ENCODE data around the gene SLC26A6. TPM values are rescaled to one million over a fixed set of nuclear protein-coding genes. Genes with fewer than 3 reads are reported as not detected.

The SLC26A6 gene
- total RNA-seq, 3 donors from 2014 or later: 12.6 to 21.6 (median 16.0) TPM

GRCh38 chr3:48650723-48651122 lies 15.5 kb upstream of the SLC26A6 start:
- H3K27me3 ChIP-seq: no peaks in the 10 kb centered on the region
- H3K36me3 ChIP-seq: no peaks in the 10 kb centered on the region
- H3K27ac ChIP-seq: no peak overlapping the region
- intact Hi-C loops (cut with DNase I; ENCODE audit: low total_unique reads): loop anchor here (10.0 kb wide), 1 partner anchor 954 kb away; no protein-coding TSS in a partner anchor
- H3K4me3 ChIP-seq: no peak overlapping the region
- no peak for DNase-seq (ENCODE audit: low spot score in 2 of 2)
- no peak for TF ChIP-seq POLR2AphosphoS5 (IDR thresholded peaks at IDR 0.05)
- no peak for TF ChIP-seq POLR2A (IDR thresholded peaks at IDR 0.05)
- TF ChIP-seq CTCF (IDR thresholded peaks at IDR 0.05): no peak
- no peaks in the 10 kb centered on the region for H3K4me1 ChIP-seq
- H3K9me3 ChIP-seq: no peaks in the 10 kb centered on the region

GRCh38 chr3:48648188-48648850 lies 13.1 kb upstream of the SLC26A6 start:
- no peaks in the 10 kb centered on the region for H3K4me1 ChIP-seq
- H3K4me3 ChIP-seq: no peak overlapping the region
- no peaks in the 10 kb centered on the region for H3K27me3 ChIP-seq
- H3K27ac ChIP-seq: no peak overlapping the region
- no peak for TF ChIP-seq POLR2AphosphoS5 (IDR thresholded peaks at IDR 0.05)
- TF ChIP-seq CTCF (IDR thresholded peaks at IDR 0.05): no peak
- no peak for TF ChIP-seq POLR2A (IDR thresholded peaks at IDR 0.05)
- intact Hi-C loops (cut with DNase I; ENCODE audit: low total_unique reads): loop anchor here (5.0 kb wide), 1 partner anchor 696 kb away; no protein-coding TSS in a partner anchor
- H3K36me3 ChIP-seq: no peaks in the 10 kb centered on the region
- H3K9me3 ChIP-seq: no peaks in the 10 kb centered on the region
- DNase-seq (ENCODE audit: low spot score in 2 of 2): no peak

- H3K27me3 ChIP-seq: no peaks in the 10 kb centered on the region
- intact Hi-C loops (cut with DNase I; ENCODE audit: low total_unique reads): loop anchor here (5.0 kb wide), 1 partner anchor 695 kb away; no protein-coding TSS in a partner anchor
- H3K27ac ChIP-seq: no peak overlapping the region
- no peak for DNase-seq (ENCODE audit: low spot score in 2 of 2)
- no peak for TF ChIP-seq POLR2A (IDR thresholded peaks at IDR 0.05)
- no peak for TF ChIP-seq CTCF (IDR thresholded peaks at IDR 0.05)
- no peaks in the 10 kb centered on the region for H3K36me3 ChIP-seq
- H3K4me1 ChIP-seq: no peaks in the 10 kb centered on the region
- no peak overlapping the region for H3K4me3 ChIP-seq
- H3K9me3 ChIP-seq: no peaks in the 10 kb centered on the region
Measured at GRCh38 chr3:48647714-48648113, 12.5 kb upstream of the SLC26A6 start.

GRCh38 chr3:48644898-48645760 lies 9.9 kb upstream of the SLC26A6 start:
- TF ChIP-seq POLR2A (IDR thresholded peaks at IDR 0.05): no peak
- TF ChIP-seq CTCF (IDR thresholded peaks at IDR 0.05): no peak
- no peak for TF ChIP-seq POLR2AphosphoS5 (IDR thresholded peaks at IDR 0.05)
- Histone ChIP-seq H3K27me3 (no peaks in the 10 kb centered on the region), H3K27ac (no peak overlapping the region), H3K36me3 (no peaks in the 10 kb centered on the region), H3K4me1 (no peaks in the 10 kb centered on the region), H3K4me3 (no peak overlapping the region), H3K9me3 (no peaks in the 10 kb centered on the region)
- DNase-seq (ENCODE audit: low spot score in 2 of 2): no peak
- intact Hi-C loops (cut with DNase I; ENCODE audit: low total_unique reads): loop anchor here (5.0 kb wide), 1 partner anchor 693 kb away; no protein-coding TSS in a partner anchor

GRCh38 chr3:48642605-48643004 lies 7.3 kb upstream of the SLC26A6 start:
- Histone ChIP-seq H3K27me3 (no peaks in the 10 kb centered on the region), H3K36me3 (no peaks in the 10 kb centered on the region), H3K9me3 (no peaks in the 10 kb centered on the region), H3K4me1 (no peaks in the 10 kb centered on the region), H3K4me3 (no peak overlapping the region), H3K27ac (no peak overlapping the region)
- TF ChIP-seq CTCF (IDR thresholded peaks at IDR 0.05) (no peak), POLR2AphosphoS5 (IDR thresholded peaks at IDR 0.05) (no peak), POLR2A (IDR thresholded peaks at IDR 0.05) (no peak)
- intact Hi-C loops (cut with DNase I; ENCODE audit: low total_unique reads): no loop called here
- no peak for DNase-seq (ENCODE audit: low spot score in 2 of 2)
